Stimulated activated CD8-positive, alpha-beta memory T cell treated with anti-CD3 and anti-CD28 coated beads, Interleukin-7, amount 100 ng/mL, for 24 hours (primary cell): Measurements from ENCODE around the gene C16orf92.

Experiments
- DNase-seq: peaks from one replicate; pipeline ENCODE4 v3.0.0-alpha.2; 2020; ENCODE audit warnings: low read depth

Gene C16orf92

DNA sequence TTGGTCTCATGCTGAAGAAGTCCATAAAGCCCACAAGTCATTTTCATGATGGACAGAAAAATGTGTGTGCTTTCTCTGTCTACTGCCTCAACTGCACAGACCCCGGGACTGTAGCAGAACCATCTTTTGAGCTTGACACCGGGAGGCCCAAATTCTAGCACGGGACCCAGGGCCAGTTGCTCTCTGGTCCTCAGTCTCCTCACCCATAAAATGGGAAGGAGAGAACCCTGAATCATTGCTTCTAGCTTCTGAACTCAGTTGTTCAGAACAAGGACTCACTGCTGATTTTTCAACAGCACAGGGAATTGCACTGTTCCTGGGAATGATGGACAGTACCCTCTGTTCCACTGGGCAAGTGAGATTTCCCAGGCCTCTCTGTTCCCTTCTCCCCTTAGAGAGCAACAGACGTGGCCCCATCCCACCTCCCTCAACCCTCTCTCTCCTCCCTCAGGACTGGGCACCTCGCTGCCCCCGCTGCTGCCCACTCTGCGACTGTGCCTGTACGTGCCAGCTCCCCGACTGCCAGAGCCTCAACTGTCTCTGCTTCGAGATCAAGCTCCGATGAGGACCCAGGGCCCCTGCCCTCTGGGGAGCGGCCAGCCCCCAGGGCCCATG is 40.4 kb downstream of the C16orf92 start:
- no peak for DNase-seq

DNA sequence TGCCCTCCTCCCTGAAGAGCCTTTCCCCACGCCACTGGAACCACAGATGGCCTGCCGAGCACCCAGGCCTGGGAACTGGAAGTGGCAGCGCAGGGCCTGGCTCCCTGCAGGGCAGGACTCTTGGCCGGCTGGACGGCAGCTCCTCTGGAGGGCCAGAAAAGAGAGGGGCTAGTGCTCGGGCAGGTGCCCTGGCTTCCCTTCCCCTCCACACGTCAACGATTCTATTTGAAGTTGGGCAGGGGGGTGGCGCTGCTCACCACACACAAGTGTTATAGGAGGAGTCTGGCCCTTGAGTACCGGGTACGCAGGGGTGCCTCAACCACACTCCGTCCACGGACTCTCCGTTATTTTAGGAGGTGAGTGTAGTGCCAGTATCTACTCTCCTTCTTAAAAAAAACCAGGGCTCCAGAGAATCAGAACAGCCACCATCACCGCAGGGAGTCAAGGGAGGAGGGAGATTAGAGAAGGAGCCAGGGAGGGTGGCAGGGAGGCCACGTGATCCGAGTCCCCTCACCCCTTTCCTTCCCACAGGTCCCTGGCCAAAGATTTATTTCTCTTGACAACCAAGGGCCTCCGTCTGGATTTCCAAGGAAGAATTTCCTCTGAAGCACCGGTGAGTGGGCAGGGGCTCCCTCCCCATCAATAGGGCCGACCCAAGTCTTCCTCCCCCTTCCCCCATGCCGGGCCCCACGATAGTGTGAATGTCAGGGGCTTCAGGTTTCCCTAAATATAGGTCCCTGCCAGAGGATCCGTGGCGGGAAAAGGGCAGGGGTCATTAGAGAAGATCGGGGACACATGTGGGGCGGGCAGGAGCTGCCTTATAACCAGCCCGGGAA is 41.1 kb downstream of the C16orf92 start:
- peak; percentile 50 for DNase-seq

DNA sequence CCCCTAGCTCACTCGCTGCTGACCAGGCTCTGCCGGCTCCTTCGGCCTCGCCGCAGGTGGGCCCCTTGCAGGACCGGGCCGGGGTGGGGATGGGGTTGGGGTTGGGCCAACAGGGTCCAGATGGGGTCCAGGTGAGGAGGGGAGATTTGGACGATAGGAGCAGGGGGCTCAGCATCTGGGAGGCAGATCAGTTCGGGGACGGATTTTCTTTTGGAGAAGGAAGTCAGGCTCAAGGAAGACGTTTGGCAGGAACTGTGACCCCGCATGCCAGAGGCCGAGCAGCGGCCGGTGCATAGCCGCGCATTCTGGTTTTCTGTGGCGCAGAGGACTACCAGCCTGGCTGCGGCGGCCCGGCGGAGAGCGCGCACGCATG is 41.7 kb downstream of the C16orf92 start:
- DNase-seq = no peak

DNA sequence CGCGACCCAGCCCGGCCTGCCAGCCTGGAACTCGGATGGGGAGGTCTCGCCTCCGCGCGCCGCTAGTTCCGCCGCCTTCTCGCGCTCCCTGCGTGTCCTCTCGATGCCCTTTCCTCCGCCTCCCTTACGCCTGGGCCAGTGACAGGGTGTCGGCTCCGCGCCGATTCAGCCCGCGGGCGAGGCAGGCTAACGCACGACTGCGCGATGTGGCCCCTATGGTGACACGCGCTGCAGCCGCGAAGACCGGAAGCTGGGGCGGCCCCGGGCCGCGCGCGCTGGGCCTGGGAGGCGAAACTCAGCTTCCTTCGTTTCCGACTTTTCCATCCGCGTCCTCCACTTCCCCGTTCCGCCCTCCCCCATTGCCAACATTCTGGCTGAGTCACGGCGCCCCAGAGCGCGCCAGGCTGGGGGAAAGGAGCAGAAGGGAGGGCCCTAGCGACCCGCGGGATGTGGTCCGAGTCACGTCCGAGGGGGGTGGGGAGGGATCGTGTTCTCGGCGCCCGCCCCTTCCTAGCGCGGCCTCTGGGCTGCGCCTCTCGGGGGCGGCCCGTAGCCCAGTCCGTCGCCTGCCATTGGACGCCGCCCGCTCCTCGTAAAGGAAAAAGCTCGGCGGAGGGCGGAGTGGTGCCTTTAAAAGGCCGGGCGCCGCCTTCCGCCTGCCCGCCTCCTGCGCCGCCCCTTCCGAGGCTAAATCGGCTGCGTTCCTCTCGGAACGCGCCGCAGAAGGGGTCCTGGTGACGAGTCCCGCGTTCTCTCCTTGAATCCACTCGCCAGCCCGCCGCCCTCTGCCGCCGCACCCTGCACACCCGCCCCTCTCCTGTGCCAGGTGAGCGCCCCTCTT is 42.3 kb downstream of the C16orf92 start, which contains the start of gene ALDOA:
ALDOA (plus strand) TSS at position 659 of the 841 bp plus-strand sequence. CDS start 1,138 bp downstream, outside the sequence.
- DNase-seq = peak; percentile 92

DNA sequence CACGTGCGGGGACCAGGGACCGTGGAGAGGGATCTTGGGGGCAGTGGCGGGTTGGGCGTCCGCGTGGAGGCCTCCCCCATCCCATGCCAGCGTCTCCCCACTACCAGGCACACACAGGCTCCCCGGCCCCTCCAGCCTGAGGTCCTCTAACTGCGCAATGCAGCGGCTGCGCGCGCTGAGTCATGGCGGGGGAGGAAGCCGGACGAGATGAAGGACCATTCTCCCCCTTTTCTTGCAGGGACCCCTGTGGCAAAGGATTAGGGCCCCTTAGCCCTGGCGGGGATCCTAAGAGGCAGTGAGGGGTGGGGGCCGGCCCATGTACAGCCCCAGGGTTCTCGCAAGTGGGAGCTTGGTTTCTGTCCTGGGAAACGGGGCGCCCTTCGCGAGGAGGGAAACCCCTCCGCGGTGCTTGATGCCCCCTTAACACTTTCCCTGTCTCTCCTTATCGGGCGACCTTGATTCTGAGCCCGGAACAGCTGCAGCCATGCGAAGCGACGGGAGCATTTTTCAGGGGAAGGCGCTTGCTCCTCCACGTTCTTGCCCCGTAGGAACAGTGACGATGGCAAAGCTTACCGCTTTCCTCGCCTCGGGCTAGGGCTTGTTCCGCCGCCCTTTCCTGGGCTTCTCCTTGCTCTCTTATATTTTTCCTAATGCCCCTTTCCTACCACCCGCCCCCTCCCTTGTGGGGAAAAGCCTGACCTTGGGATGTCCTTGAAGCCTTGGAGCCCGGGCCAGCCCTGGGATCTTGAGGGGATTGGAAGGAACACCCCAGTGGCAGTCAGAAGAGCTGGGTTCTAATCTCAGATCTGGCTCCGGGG is 43.2 kb downstream of the C16orf92 start:
- DNase-seq = no peak

DNA sequence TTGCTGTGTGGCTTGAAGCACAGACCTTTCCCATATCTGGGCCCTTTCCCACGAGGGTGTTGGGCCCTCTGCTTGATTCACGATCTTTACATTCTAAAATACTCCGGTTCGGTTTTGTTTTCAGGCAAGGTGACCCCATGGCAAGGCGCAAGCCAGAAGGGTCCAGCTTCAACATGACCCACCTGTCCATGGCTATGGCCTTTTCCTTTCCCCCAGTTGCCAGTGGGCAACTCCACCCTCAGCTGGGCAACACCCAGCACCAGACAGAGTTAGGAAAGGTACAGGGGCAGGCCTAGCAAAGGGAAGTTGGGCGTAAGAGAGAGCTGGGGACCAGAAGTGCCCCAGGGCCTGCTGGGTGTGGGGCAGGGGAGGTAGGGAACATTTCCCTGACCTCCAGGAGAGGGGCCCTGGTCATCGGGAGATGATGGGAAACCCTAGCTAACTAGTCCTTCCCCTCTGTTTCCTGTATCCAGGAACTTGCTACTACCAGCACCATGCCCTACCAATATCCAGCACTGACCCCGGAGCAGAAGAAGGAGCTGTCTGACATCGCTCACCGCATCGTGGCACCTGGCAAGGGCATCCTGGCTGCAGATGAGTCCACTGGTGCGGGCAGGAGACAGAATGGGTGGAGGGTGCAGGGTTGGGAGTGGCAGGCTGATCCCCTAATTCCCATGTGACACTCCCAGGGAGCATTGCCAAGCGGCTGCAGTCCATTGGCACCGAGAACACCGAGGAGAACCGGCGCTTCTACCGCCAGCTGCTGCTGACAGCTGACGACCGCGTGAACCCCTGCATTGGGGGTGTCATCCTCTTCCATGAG is 44.0 kb downstream of the C16orf92 start:
- DNase-seq = no peak

DNA sequence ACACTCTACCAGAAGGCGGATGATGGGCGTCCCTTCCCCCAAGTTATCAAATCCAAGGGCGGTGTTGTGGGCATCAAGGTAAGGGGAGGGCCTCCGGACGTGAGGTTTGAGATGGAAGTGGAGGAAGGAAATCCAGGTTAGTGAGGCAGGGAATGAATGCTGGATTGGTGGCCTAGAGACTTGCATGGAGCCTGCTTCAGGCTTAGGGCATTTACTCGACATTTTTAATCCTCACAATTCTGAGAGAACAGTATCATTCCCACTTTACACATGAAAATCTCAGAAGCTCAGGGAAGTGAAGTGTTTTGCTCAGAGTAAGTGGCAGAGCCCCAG is 44.6 kb downstream of the C16orf92 start:
- DNase-seq = no peak

DNA sequence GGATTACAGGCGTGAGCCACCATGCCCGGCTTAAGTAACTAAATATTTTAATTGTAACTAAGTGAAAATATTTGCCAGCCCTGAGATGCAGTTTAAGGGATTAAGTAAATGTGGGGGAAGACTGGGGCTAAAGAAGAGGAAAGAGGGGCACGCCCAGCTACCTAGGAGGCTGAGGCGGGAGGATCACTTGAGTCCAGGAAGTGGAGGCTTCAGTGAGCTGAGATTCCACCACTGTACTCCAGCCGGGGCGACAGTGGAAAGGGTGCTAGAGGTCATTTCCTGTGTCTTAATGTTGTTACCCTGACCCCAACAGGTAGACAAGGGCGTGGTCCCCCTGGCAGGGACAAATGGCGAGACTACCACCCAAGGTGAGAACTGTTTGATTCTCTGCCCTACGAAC is 45.3 kb downstream of the C16orf92 start:
- no peak for DNase-seq

DNA sequence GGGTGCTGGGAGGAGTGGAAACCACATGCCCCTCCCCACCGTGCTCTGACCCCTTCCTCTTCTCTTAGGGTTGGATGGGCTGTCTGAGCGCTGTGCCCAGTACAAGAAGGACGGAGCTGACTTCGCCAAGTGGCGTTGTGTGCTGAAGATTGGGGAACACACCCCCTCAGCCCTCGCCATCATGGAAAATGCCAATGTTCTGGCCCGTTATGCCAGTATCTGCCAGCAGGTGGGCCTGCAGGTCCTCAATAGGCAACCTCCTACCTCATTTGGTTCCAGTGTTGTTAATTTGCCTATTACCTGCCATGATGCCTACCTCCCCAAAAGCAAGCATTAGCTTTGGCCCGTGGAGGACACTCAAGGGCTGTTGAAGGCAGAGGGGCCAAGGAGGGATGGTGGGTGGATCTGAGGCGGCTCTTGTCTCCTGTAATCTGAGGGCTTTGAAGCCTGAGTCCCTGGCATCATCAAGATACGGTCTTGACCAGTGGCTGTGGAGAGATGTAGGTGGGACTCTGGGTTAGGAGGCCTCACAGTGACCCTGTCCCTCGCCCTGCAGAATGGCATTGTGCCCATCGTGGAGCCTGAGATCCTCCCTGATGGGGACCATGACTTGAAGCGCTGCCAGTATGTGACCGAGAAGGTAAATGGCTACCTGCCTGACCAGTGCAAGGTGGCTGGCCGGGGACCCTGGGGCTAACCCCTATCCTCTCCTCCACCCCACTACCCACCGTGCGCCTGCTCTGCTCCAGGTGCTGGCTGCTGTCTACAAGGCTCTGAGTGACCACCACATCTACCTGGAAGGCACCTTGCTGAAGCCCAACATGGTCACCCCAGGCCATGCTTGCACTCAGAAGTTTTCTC is 46.0 kb downstream of the C16orf92 start:
- DNase-seq = no peak

DNA sequence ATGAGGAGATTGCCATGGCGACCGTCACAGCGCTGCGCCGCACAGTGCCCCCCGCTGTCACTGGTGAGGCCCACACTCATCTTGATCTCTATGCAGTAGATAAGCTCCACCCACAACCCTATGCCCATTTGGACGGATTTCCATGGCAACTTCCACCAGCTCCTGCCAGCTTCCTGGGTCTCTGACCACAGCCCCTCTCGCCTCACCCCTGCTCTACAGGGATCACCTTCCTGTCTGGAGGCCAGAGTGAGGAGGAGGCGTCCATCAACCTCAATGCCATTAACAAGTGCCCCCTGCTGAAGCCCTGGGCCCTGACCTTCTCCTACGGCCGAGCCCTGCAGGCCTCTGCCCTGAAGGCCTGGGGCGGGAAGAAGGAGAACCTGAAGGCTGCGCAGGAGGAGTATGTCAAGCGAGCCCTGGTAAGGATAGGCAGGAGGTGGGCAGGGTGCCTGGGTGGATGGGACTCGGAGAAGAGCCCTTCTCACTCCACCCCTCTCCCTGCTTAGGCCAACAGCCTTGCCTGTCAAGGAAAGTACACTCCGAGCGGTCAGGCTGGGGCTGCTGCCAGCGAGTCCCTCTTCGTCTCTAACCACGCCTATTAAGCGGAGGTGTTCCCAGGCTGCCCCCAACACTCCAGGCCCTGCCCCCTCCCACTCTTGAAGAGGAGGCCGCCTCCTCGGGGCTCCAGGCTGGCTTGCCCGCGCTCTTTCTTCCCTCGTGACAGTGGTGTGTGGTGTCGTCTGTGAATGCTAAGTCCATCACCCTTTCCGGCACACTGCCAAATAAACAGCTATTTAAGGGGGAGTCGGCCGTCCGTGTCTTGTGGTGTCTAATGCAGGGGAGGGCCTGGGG is 46.8 kb downstream of the C16orf92 start:
- DNase-seq = no peak

DNA sequence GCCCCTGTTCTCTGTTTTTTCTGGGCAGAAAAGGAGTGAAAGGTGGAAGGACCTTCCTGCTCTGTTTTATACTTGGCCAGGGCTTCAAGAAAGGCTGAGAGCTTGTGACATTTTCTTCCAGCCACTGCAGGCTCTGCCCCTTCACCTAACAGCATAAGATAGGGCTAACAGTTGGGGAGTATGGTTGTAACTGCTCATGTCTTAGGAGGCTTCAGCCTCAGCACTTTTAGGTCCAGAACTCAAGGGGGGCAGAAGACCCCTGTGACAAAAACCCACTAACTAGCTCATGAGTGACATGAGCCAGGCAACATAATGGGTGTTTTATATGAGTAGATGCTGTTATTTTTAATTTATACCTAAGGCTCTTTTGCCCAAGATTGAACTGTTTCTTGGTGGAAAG is 47.5 kb downstream of the C16orf92 start:
- DNase-seq = no peak
